DOHH2 (cell line): ENCODE data around the gene PINLYP.

Experiments used
- H3F3A ChIP-seq: fragments of 200-600 bp; sonication (generic), shearing (Covaris generic); 2 replicates; pipeline ENCODE4 v1.6.0; 2016; ENCODE audit warnings: antibody characterized with exemption, mild to moderate bottlenecking; ENCODE audit not compliant: control insufficient read depth, insufficient read depth
- H3K27ac ChIP-seq: fragments of 200-600 bp; sonication (generic); 2 replicates; pipeline ENCODE4 v1.5.1; 2014; ENCODE audit warnings: low read depth, mild to moderate bottlenecking, low read length, moderate library complexity
- H3K27me3 ChIP-seq: fragments of 200-600 bp; sonication (generic); 2 replicates; pipeline ENCODE4 v1.6.1; 2014; ENCODE audit warnings: mild to moderate bottlenecking, low read length, mixed read lengths; ENCODE audit not compliant: control insufficient read depth
- H3K36me3 ChIP-seq: fragments of 200-600 bp; sonication (generic); 2 replicates; pipeline ENCODE4 v1.6.1; 2014; ENCODE audit warnings: mild to moderate bottlenecking, low read length, moderate library complexity, mixed read lengths; ENCODE audit not compliant: control insufficient read depth
- H3K4me1 ChIP-seq: fragments of 200-600 bp; sonication (generic); 2 replicates; pipeline ENCODE4 v1.6.1; 2014; ENCODE audit warnings: mild to moderate bottlenecking, low read length, mixed read lengths; ENCODE audit not compliant: control insufficient read depth
- H3K4me2 ChIP-seq: fragments of 200-600 bp; sonication (generic); 2 replicates; pipeline ENCODE4 v1.6.0; 2014; ENCODE audit warnings: mild to moderate bottlenecking, low read length, moderate library complexity
- H3K4me3 ChIP-seq: fragments of 200-600 bp; sonication (generic); 2 replicates; pipeline ENCODE4 v1.5.1; 2014; ENCODE audit warnings: mild to moderate bottlenecking, low read length, mixed read lengths
- H3K79me2 ChIP-seq: fragments of 200-600 bp; sonication (generic); 2 replicates; pipeline ENCODE4 v1.6.1; 2014; ENCODE audit warnings: mild to moderate bottlenecking, low read length, mixed read lengths; ENCODE audit not compliant: control insufficient read depth
- H3K9me2 ChIP-seq: fragments of 200-600 bp; sonication (generic); replicated peaks from 2 replicates; pipeline ENCODE4 v1.6.1; 2014; ENCODE audit warnings: mild to moderate bottlenecking, low read length, mixed read lengths; ENCODE audit not compliant: control insufficient read depth
- H3K9me3 ChIP-seq: fragments of 200-600 bp; sonication (generic); 2 replicates; pipeline ENCODE4 v1.6.1; 2014; ENCODE audit warnings: antibody characterized with exemption, low read length, mixed read lengths; ENCODE audit not compliant: control insufficient read depth, insufficient read depth
- H4K20me1 ChIP-seq: fragments of 200-600 bp; sonication (generic); 2 replicates; pipeline ENCODE4 v1.6.0; 2014; ENCODE audit warnings: low read depth, mild to moderate bottlenecking, antibody characterized with exemption, low read length, moderate library complexity; ENCODE audit not compliant: control insufficient read depth, insufficient read depth
- CTCF ChIP-seq: fragments of 200-600 bp; sonication (generic); IDR thresholded peaks from one replicate; pipeline ENCODE4 v1.5.1; 2014; ENCODE audit warnings: antibody characterized with exemption, mild to moderate bottlenecking, low read depth, low read length; ENCODE audit not compliant: poor library complexity, severe bottlenecking
- EZH2phosphoT487 ChIP-seq: fragments of 200-600 bp; sonication (generic); IDR thresholded peaks from 2 replicates; pipeline ENCODE4 v1.6.1; 2017; ENCODE audit warnings: borderline replicate concordance, mild to moderate bottlenecking, antibody characterized with exemption, low read length, moderate library complexity, mixed read lengths

The PINLYP gene

DNA sequence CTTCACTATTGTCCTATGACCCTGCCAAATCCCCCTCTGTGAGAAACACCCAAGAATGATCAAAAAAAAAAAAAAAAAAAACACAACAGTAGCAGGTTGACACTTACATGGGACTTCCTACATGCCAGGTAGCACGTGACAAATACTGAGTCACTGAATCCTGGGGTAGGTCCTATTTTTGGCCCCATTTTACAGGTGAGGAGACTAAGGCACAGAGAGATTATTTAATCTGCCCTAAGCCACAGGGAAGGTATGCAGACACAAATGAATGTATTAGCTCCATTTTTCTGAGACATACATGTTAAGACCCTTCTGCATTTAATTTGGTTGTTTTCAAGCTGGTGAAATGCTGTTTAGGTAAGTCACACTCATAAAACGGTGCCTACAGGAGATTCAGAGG is 26.9 kb upstream of the PINLYP start:
- H3K4me3 ChIP-seq = no peak overlapping the region
- peaks cover 31% of the 10 kb centered on the region for H3K36me3 ChIP-seq
- H4K20me1 ChIP-seq = no peaks in the 10 kb centered on the region

GRCh38 chr19:43551399-43552197 is 24.0 kb upstream of the PINLYP start:
- H3K9me3 ChIP-seq = no peaks in the 10 kb centered on the region
- H3K27ac ChIP-seq = no peak overlapping the region
- H3K4me2 ChIP-seq = no peak overlapping the region
- H3K4me1 ChIP-seq = no peaks in the 10 kb centered on the region
- no peak for TF ChIP-seq EZH2phosphoT487
- no peak for TF ChIP-seq CTCF
- H3K4me3 ChIP-seq = no peak overlapping the region
- no peaks in the 10 kb centered on the region for H3F3A ChIP-seq
- H3K79me2 ChIP-seq = no peaks in the 10 kb centered on the region
- no peaks in the 10 kb centered on the region for H3K27me3 ChIP-seq
- H3K36me3 ChIP-seq = peaks cover 43% of the 10 kb centered on the region
- no peaks in the 10 kb centered on the region for H3K9me2 ChIP-seq
- H4K20me1 ChIP-seq = no peaks in the 10 kb centered on the region

More for the DNA sequence above, 26.9 kb upstream of the PINLYP start:
- H3K4me2 ChIP-seq = no peak overlapping the region
- H3K9me3 ChIP-seq = no peaks in the 10 kb centered on the region
- no peaks in the 10 kb centered on the region for H3F3A ChIP-seq
- H3K27me3 ChIP-seq = no peaks in the 10 kb centered on the region
- H3K79me2 ChIP-seq = no peaks in the 10 kb centered on the region
- H3K27ac ChIP-seq = no peak overlapping the region
- no peaks in the 10 kb centered on the region for H3K9me2 ChIP-seq
- H3K4me1 ChIP-seq = no peaks in the 10 kb centered on the region
- no peak for TF ChIP-seq EZH2phosphoT487
- no peak for TF ChIP-seq CTCF

DNA sequence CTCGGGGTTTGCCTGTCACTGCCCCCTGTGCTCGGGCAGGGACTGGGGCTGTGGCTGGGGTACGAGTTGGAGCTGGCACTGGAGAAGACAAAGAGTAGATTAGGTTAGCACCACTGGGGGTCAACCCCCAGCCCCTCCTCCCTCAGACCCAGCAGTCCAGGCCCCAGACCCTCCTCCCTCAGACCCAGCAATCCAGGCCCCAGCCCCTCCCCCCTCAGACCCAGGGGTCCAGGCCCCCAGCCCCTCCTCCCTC is 23.5 kb upstream of the PINLYP start:
- no peak overlapping the region for H3K4me3 ChIP-seq
- H3K27me3 ChIP-seq = no peaks in the 10 kb centered on the region
- no peaks in the 10 kb centered on the region for H3F3A ChIP-seq
- no peaks in the 10 kb centered on the region for H3K79me2 ChIP-seq
- no peaks in the 10 kb centered on the region for H3K9me3 ChIP-seq
- TF ChIP-seq EZH2phosphoT487 = no peak
- no peak for TF ChIP-seq CTCF
- no peak overlapping the region for H3K4me2 ChIP-seq
- H4K20me1 ChIP-seq = no peaks in the 10 kb centered on the region
- peaks cover 43% of the 10 kb centered on the region for H3K36me3 ChIP-seq
- no peak overlapping the region for H3K27ac ChIP-seq
- H3K9me2 ChIP-seq = no peaks in the 10 kb centered on the region
- no peaks in the 10 kb centered on the region for H3K4me1 ChIP-seq
